ENCODE results near the gene PNPLA7. TPM values are rescaled to one million over a fixed set of nuclear protein-coding genes. Genes with fewer than 3 reads are reported as not detected.

The PNPLA7 gene
- total RNA-seq, 1 experiment from 2014 or later: 0.90 TPM

GRCh38 chr9:137441289-137441934 lies 108.8 kb downstream of the PNPLA7 start, which contains the start of gene ENTPD8:
Gene ENTPD8 (minus strand): TSS chr9:137441357. CDS start chr9:137438285, 3,072 bp downstream.
- H3K27ac ChIP-seq (ENCODE audit: low read depth, low read length, poor library complexity, severe bottlenecking): no peak within 1 kb of the TSS
- intact Hi-C loops (cut with micrococcal nuclease; ENCODE audit: unreplicated experiment): no loop called here
- H3K4me1 ChIP-seq (ENCODE audit: insufficient read depth, low read length, poor library complexity, severe bottlenecking): peaks cover 6% of the 10 kb centered on the region
- ChIA-PET POLR2A (ENCODE audit: low non-redundant PET) (no interaction called here), CTCF (no interaction called here)
- TF ChIP-seq EZH2 (IDR thresholded peaks at IDR 0.05; ENCODE audit: borderline replicate concordance, low read depth, low read length, poor library complexity, severe bottlenecking) (no peak), CTCF (conservative IDR thresholded peaks at IDR 0.05; ENCODE audit: low read depth, low read length) (no peak)
- H3K36me3 ChIP-seq (ENCODE audit: insufficient read depth, low read length, poor library complexity, severe bottlenecking): no peaks in the 10 kb centered on the region
- no peaks in the 10 kb centered on the region for H3K27me3 ChIP-seq (replicated peaks; ENCODE audit: insufficient read depth, low read depth, low read length, poor library complexity)
- H3K9me3 ChIP-seq (ENCODE audit: low read depth, low read length, poor library complexity, severe bottlenecking): no peaks in the 10 kb centered on the region
- peak; percentile 47 for DNase-seq (ENCODE audit: low spot score)
- BruUV-seq (replicated peaks): no TSS peak
- peak within 1 kb of the TSS; percentile 41 for H3K4me3 ChIP-seq (ENCODE audit: low read depth, low read length, poor library complexity, severe bottlenecking)

- POLR2A ChIA-PET (ENCODE audit: low non-redundant PET): no interaction called here
- H3K4me1 ChIP-seq (ENCODE audit: insufficient read depth, low read length, poor library complexity, severe bottlenecking): no peaks in the 10 kb centered on the region
- H3K4me3 ChIP-seq (ENCODE audit: low read depth, low read length, poor library complexity, severe bottlenecking): no peak overlapping the region
- no TSS peak for BruUV-seq (replicated peaks)
- H3K9me3 ChIP-seq (ENCODE audit: low read depth, low read length, poor library complexity, severe bottlenecking): no peaks in the 10 kb centered on the region
- no peak overlapping the region for H3K27ac ChIP-seq (ENCODE audit: low read depth, low read length, poor library complexity, severe bottlenecking)
- H3K36me3 ChIP-seq (ENCODE audit: insufficient read depth, low read length, poor library complexity, severe bottlenecking): no peaks in the 10 kb centered on the region
- TF ChIP-seq EZH2 (IDR thresholded peaks at IDR 0.05; ENCODE audit: borderline replicate concordance, low read depth, low read length, poor library complexity, severe bottlenecking): no peak
- TF ChIP-seq CTCF (conservative IDR thresholded peaks at IDR 0.05; ENCODE audit: low read depth, low read length): no peak
- H3K27me3 ChIP-seq (replicated peaks; ENCODE audit: insufficient read depth, low read depth, low read length, poor library complexity): no peaks in the 10 kb centered on the region
- intact Hi-C loops (cut with micrococcal nuclease; ENCODE audit: unreplicated experiment): no loop called here
- DNase-seq (ENCODE audit: low spot score): no peak
- CTCF ChIA-PET: no interaction called here
These were observed 111.0 kb downstream of the PNPLA7 start for GRCh38 chr9:137439158-137439714.

DNA sequence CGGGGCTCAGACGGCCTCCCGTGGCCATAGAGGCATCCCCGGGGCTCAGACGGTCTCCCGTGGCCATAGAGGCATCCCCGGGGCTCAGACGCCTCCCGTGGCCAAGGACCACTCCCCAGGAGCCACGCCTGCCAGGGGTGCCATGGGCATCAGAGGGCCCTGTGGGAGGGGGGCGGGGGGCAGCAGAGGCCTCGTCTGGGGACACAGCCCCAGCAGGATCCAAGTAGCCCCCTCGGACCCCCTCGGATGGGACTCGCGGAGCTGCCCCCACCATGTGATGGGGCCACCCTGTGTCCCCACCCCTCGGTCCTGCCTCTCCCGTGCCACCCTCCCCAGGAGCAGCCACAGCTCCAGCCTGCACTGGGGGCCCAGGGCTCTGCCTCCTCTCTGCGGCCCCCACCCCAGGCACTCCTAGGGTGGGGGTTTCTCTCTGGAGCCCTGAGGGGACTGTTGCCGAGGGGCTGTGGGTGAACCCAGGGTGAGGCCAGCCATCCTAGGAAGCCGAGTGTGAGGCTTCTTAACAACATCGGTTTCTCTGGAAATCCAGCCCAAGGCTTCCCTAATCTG lies 111.5 kb downstream of the PNPLA7 start:
- Histone ChIP-seq H3K27ac (ENCODE audit: low read depth, low read length, poor library complexity, severe bottlenecking) (no peak overlapping the region), H3K27me3 (replicated peaks; ENCODE audit: insufficient read depth, low read depth, low read length, poor library complexity) (no peaks in the 10 kb centered on the region), H3K4me1 (ENCODE audit: insufficient read depth, low read length, poor library complexity, severe bottlenecking) (no peaks in the 10 kb centered on the region), H3K9me3 (ENCODE audit: low read depth, low read length, poor library complexity, severe bottlenecking) (no peaks in the 10 kb centered on the region), H3K36me3 (ENCODE audit: insufficient read depth, low read length, poor library complexity, severe bottlenecking) (no peaks in the 10 kb centered on the region), H3K4me3 (ENCODE audit: low read depth, low read length, poor library complexity, severe bottlenecking) (no peak overlapping the region)
- ChIA-PET CTCF (no interaction called here), POLR2A (ENCODE audit: low non-redundant PET) (no interaction called here)
- intact Hi-C loops (cut with micrococcal nuclease; ENCODE audit: unreplicated experiment): no loop called here
- DNase-seq (ENCODE audit: low spot score): no peak
- BruUV-seq (replicated peaks): no TSS peak
- TF ChIP-seq CTCF (conservative IDR thresholded peaks at IDR 0.05; ENCODE audit: low read depth, low read length): no peak
- TF ChIP-seq EZH2 (IDR thresholded peaks at IDR 0.05; ENCODE audit: borderline replicate concordance, low read depth, low read length, poor library complexity, severe bottlenecking): no peak
